OCI-LY3 (cell line): ENCODE measurements around the gene DPP10.

Experiments used
- CTCF ChIP-seq: fragments of 200-600, 300-600 bp; sonication (generic); IDR thresholded peaks from 2 replicates; pipeline ENCODE4 v1.5.1; 2014; ENCODE audit warnings: antibody characterized with exemption, low read length, low read depth
- EZH2phosphoT487 ChIP-seq: fragments of 200-600 bp; shearing (Covaris generic); IDR thresholded peaks from 2 replicates; pipeline ENCODE4 v1.6.1; 2018; ENCODE audit warnings: antibody characterized with exemption, mixed run types, low read depth

- no peak for TF ChIP-seq EZH2phosphoT487
- no peak for TF ChIP-seq CTCF
Measured at GRCh38 chr2:114525955-114526354, 83.5 kb downstream of the DPP10 start.
